Astrocyte of the spinal cord (primary cell): ENCODE measurements around the gene KCNK6.

Source experiments
- DNase-seq: peaks from one replicate; pipeline ENCODE4 v3.0.0; 2011; ENCODE audit warnings: low read depth, low spot score
- H3K4me3 ChIP-seq: 2 replicates; pipeline ENCODE4 v1.5.1; 2011; ENCODE audit warnings: low read depth, mild to moderate bottlenecking, low read length, moderate library complexity
- CTCF ChIP-seq: IDR thresholded peaks from 2 replicates; pipeline ENCODE4 v1.5.1; 2012; ENCODE audit warnings: low read depth, mild to moderate bottlenecking, low read length, inconsistent platforms
- in situ Hi-C: cut with HindIII; loops from 2 replicates; pipeline ENCODE4 v1.10.0; 2017; ENCODE audit warnings: low sequenced_read_pairs

The KCNK6 gene

GRCh38 chr19:38285567-38285966 is 34.1 kb upstream of the KCNK6 start:
- H3K4me3 ChIP-seq: no peak overlapping the region
- TF ChIP-seq CTCF: no peak
- no peak for DNase-seq
- in situ Hi-C loops: no loop called here

DNA sequence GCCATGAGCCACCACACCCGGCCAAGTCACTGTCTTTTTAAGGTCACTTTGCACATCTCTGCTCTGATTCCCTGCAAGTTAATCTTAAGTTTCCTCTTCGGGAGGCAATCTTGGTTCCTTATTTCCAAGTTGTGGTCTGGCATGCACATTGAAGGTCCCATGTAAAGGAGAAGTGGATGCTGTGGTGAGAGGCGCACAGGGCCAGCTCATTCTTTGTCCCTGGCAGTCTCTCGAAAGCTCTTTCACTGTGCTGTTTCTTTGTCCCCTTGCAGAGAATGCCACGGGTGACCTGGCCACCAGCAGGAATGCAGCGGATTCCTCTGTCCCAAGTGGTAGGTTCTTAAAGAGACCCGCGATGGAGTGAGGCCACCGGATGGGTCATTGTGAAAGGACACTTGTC is 32.0 kb upstream of the KCNK6 start:
- no peak overlapping the region for H3K4me3 ChIP-seq
- DNase-seq: no peak
- no peak for TF ChIP-seq CTCF
- in situ Hi-C loops: no loop called here

GRCh38 chr19:38288123-38288855 is 31.4 kb upstream of the KCNK6 start:
- H3K4me3 ChIP-seq: no peak overlapping the region
- in situ Hi-C loops: no loop called here
- TF ChIP-seq CTCF: no peak

DNA sequence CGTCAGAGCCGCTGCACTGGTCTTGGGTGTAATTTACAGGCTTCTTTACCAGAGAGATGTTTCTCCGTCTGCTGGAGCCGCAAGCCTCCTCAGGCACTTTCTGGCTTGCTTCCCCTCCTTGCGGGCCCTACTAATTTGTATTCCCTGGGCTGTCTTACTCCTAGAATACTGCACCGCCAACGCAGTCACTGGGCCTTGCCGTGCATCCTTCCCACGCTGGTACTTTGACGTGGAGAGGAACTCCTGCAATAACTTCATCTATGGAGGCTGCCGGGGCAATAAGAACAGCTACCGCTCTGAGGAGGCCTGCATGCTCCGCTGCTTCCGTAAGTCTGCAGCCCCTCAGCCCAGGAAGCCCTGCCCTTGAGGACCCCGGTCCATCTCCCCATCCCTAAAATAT is 29.7 kb upstream of the KCNK6 start:
- no peak for TF ChIP-seq CTCF
- DNase-seq: no peak
- no peak overlapping the region for H3K4me3 ChIP-seq
- in situ Hi-C loops: no loop called here

More at GRCh38 chr19:38288123-38288855, 31.4 kb upstream of the KCNK6 start:
- DNase-seq: no peak

DNA sequence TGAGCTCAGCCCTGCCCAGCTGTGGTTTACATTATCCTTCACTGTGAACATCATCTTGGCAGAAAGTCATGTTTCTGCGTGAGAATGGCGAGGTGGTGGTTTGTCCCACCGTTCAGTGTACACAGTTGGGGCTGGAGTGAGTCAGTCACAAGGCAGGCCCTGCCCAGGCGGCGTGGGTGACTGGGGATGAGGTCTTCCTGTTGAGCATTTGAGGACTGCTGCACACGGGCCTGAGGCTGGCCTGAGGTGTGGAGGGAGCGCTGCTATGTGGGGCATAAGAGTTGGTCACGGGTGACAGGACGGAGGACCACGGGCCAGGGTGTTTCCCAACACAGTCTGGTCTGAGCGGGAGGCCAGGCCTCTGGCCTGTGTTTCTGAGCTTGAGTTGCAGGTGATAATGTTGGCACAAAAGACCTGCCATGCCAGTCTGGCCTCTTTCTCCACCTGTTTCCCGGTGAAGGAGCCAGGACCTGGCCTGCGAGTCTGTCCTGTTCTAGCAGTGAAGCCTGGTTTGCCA is 29.0 kb upstream of the KCNK6 start:
- no peak for TF ChIP-seq CTCF
- H3K4me3 ChIP-seq: no peak overlapping the region
- in situ Hi-C loops: no loop called here
- DNase-seq: peak; percentile 85

DNA sequence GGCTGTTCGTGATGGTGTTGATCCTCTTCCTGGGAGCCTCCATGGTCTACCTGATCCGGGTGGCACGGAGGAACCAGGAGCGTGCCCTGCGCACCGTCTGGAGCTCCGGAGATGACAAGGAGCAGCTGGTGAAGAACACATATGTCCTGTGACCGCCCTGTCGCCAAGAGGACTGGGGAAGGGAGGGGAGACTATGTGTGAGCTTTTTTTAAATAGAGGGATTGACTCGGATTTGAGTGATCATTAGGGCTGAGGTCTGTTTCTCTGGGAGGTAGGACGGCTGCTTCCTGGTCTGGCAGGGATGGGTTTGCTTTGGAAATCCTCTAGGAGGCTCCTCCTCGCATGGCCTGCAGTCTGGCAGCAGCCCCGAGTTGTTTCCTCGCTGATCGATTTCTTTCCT is 27.8 kb upstream of the KCNK6 start:
- DNase-seq: no peak
- TF ChIP-seq CTCF: no peak
- no peak overlapping the region for H3K4me3 ChIP-seq
- in situ Hi-C loops: no loop called here
